GM23248 (cell line): ENCODE measurements around the gene CCDC149. TPM values are rescaled to one million over a fixed set of nuclear protein-coding genes. Genes with fewer than 3 reads are reported as not detected.
A peak's percentile ranks its signal among the peaks of the same experiment; 100 is the strongest.

Source experiments
- DNase-seq: peaks from one replicate; pipeline ENCODE4 v3.0.0-alpha.2; 2015
- H2AFZ ChIP-seq: fragments of 200-600 bp; sonication (generic); 2 replicates; pipeline ENCODE4 v1.6.1; 2016; ENCODE audit warnings: antibody characterized with exemption
- H3F3A ChIP-seq: fragments of 200-600 bp; sonication (generic); 2 replicates; pipeline ENCODE4 v1.6.1; 2016; ENCODE audit warnings: mild to moderate bottlenecking, antibody characterized with exemption, mixed run types; ENCODE audit not compliant: insufficient read depth
- H3K27ac ChIP-seq: fragments of 200-600 bp; sonication (generic); 2 replicates; pipeline ENCODE4 v1.5.1; 2016; ENCODE audit warnings: mild to moderate bottlenecking
- H3K27me3 ChIP-seq: fragments of 200-600 bp; sonication (generic); replicated peaks from 2 replicates; pipeline ENCODE4 v1.6.1; 2016; ENCODE audit warnings: mild to moderate bottlenecking; ENCODE audit not compliant: insufficient read depth
- H3K36me3 ChIP-seq: fragments of 200-600 bp; sonication (generic); 2 replicates; pipeline ENCODE4 v1.6.1; 2016; ENCODE audit warnings: low read depth, mild to moderate bottlenecking
- H3K4me1 ChIP-seq: fragments of 200-600 bp; sonication (generic); 2 replicates; pipeline ENCODE4 v1.6.1; 2016; ENCODE audit warnings: mild to moderate bottlenecking; ENCODE audit not compliant: insufficient read depth
- H3K4me2 ChIP-seq: fragments of 200-600 bp; sonication (generic); one replicate; pipeline ENCODE4 v1.6.1; 2016; ENCODE audit warnings: mild to moderate bottlenecking; ENCODE audit not compliant: unreplicated experiment
- H3K4me3 ChIP-seq: fragments of 200-600 bp; sonication (generic); 2 replicates; pipeline ENCODE4 v1.5.1; 2016; ENCODE audit warnings: mild to moderate bottlenecking
- H3K79me2 ChIP-seq: fragments of 200-600 bp; sonication (generic); 2 replicates; pipeline ENCODE4 v1.6.1; 2016; ENCODE audit warnings: mild to moderate bottlenecking; ENCODE audit not compliant: insufficient read depth
- H3K9ac ChIP-seq: fragments of 200-600 bp; sonication (generic); 2 replicates; pipeline ENCODE4 v1.6.1; 2016; ENCODE audit warnings: mild to moderate bottlenecking
- H3K9me2 ChIP-seq: fragments of 200-600 bp; sonication (generic); 2 replicates; pipeline ENCODE4 v1.6.1; 2016; ENCODE audit warnings: mixed run types, mild to moderate bottlenecking, moderate library complexity; ENCODE audit not compliant: insufficient read depth
- H3K9me3 ChIP-seq: fragments of 200-600 bp; sonication (generic); one replicate; pipeline ENCODE4 v1.6.1; 2017; ENCODE audit warnings: low read depth
- H4K20me1 ChIP-seq: fragments of 200-600 bp; sonication (generic); 2 replicates; pipeline ENCODE4 v1.6.0; 2016; ENCODE audit not compliant: insufficient read depth
- EZH2 ChIP-seq: fragments of 200-600 bp; sonication (generic); IDR thresholded peaks from 2 replicates; pipeline ENCODE4 v1.6.1; 2018; ENCODE audit warnings: antibody characterized with exemption, mild to moderate bottlenecking; ENCODE audit not compliant: insufficient read depth, poor library complexity, severe bottlenecking
- EZH2phosphoT487 ChIP-seq: fragments of 200-600 bp; sonication (generic); IDR thresholded peaks from 2 replicates; pipeline ENCODE4 v1.6.1; 2018; ENCODE audit warnings: antibody characterized with exemption, moderate library complexity, mild to moderate bottlenecking, low read depth; ENCODE audit not compliant: insufficient read depth
- WGBS, 2 experiments: methylation state at CpG; one replicate each; pipeline ENCODE4 v1.1.6; 2015 to 2017; ENCODE audit warnings: low lambda C conversion rate in 2 of 2, low coverage in 1 of 2; ENCODE audit errors: missing lambda C conversion rate in 2 of 2; 5-methylcytosine and 5-hydroxymethylcytosine counted together
- in situ Hi-C: fragments of 300-500 bp; cut with MboI; formaldehyde crosslinking; loops from 2 replicates; pipeline ENCODE4 v1.15.0; 2020
- polyA plus RNA-seq: library from polyadenylated mRNA; unstranded; fragments of >200 nt; fragmentation: Nextera tagmentation; extraction: Ambion mirVana; gene quantifications from 2 replicates; pipeline ENCODE4 v1.2.1, GENCODE V29; 2016
- total RNA-seq: library from RNA; depleted of rRNA; stranded (reverse); fragments of >200 nt; shearing (Covaris generic); gene quantifications from 2 replicates; pipeline ENCODE4 v1.2.3, GENCODE V29; 2014

Gene CCDC149
- total and polyA plus RNA-seq, 2 experiments from 2014 or later = 6.1 to 9.7 TPM

GRCh38 chr4:24928708-24929107 lies 15.9 kb upstream of the CCDC149 start:
- H4K20me1 ChIP-seq = no peaks in the 10 kb centered on the region
- H3K27me3 ChIP-seq = peaks cover 12% of the 10 kb centered on the region
- TF ChIP-seq EZH2phosphoT487 (no peak), EZH2 (no peak)
- H3K9ac ChIP-seq = no peak overlapping the region
- H3K36me3 ChIP-seq = no peaks in the 10 kb centered on the region
- no peak overlapping the region for H3K27ac ChIP-seq
- H3K4me2 ChIP-seq = no peak overlapping the region
- H3K9me2 ChIP-seq = no peaks in the 10 kb centered on the region
- H2AFZ ChIP-seq = no peak overlapping the region
- WGBS, 2 experiments = 45 to 64% methylated on average over 2 of the region's 2 CpGs
- no peaks in the 10 kb centered on the region for H3K9me3 ChIP-seq
- H3K4me1 ChIP-seq = peaks cover 9% of the 10 kb centered on the region
- DNase-seq = no peak
- H3K79me2 ChIP-seq = no peaks in the 10 kb centered on the region
- H3F3A ChIP-seq = peaks cover 16% of the 10 kb centered on the region
- no peak overlapping the region for H3K4me3 ChIP-seq
- in situ Hi-C loops = no loop called here

- no peak overlapping the region for H3K4me2 ChIP-seq
- H3K4me3 ChIP-seq = no peak overlapping the region
- peaks cover 25% of the 10 kb centered on the region for H3F3A ChIP-seq
- H3K36me3 ChIP-seq = no peaks in the 10 kb centered on the region
- WGBS, 2 experiments = 25 to 33% methylated on average over 4 of the region's 4 CpGs
- no peak for DNase-seq
- H4K20me1 ChIP-seq = no peaks in the 10 kb centered on the region
- no peak overlapping the region for H2AFZ ChIP-seq
- peaks cover 12% of the 10 kb centered on the region for H3K27me3 ChIP-seq
- H3K9ac ChIP-seq = no peak overlapping the region
- H3K79me2 ChIP-seq = no peaks in the 10 kb centered on the region
- no peak overlapping the region for H3K27ac ChIP-seq
- no peak for TF ChIP-seq EZH2phosphoT487
- TF ChIP-seq EZH2 = no peak
- H3K4me1 ChIP-seq = peaks cover 24% of the 10 kb centered on the region
- in situ Hi-C loops = no loop called here
- no peaks in the 10 kb centered on the region for H3K9me3 ChIP-seq
- H3K9me2 ChIP-seq = no peaks in the 10 kb centered on the region
Observed at GRCh38 chr4:24927049-24927448, 14.2 kb upstream of the CCDC149 start.

GRCh38 chr4:24924309-24924781 lies 11.5 kb upstream of the CCDC149 start:
- Histone ChIP-seq H2AFZ (no peak overlapping the region), H3K27ac (peak overlapping the region; percentile 84), H3K4me3 (no peak overlapping the region), H3K4me1 (peaks cover 28% of the 10 kb centered on the region), H3K4me2 (peak overlapping the region; percentile 20), H3K79me2 (no peaks in the 10 kb centered on the region), H3F3A (peaks cover 25% of the 10 kb centered on the region), H3K36me3 (no peaks in the 10 kb centered on the region), H3K9ac (no peak overlapping the region), H3K9me2 (no peaks in the 10 kb centered on the region), H3K27me3 (peaks cover 12% of the 10 kb centered on the region), H3K9me3 (no peaks in the 10 kb centered on the region), H4K20me1 (no peaks in the 10 kb centered on the region)
- peak; percentile 100 for DNase-seq
- TF ChIP-seq EZH2phosphoT487 = peak; percentile 90
- TF ChIP-seq EZH2 = no peak
- WGBS, 2 experiments = 0 to 4% methylated on average over 3 of the region's 3 CpGs
- in situ Hi-C loops = no loop called here

- in situ Hi-C loops = no loop called here
- 21 to 53% methylated on average over 1 of the region's 1 CpG for WGBS, 2 experiments
- peak overlapping the region; percentile 20 for H3K4me2 ChIP-seq
Observed at GRCh38 chr4:24923550-24923949, 10.7 kb upstream of the CCDC149 start.

GRCh38 chr4:24923002-24923401 lies 10.2 kb upstream of the CCDC149 start:
- Histone ChIP-seq H3K9me2 (no peaks in the 10 kb centered on the region), H3K4me3 (no peak overlapping the region), H3F3A (peaks cover 25% of the 10 kb centered on the region), H3K4me2 (no peak overlapping the region), H3K9ac (no peak overlapping the region), H3K27me3 (peaks cover 5% of the 10 kb centered on the region), H3K9me3 (no peaks in the 10 kb centered on the region), H3K79me2 (no peaks in the 10 kb centered on the region), H3K4me1 (peaks cover 28% of the 10 kb centered on the region), H3K27ac (no peak overlapping the region), H2AFZ (no peak overlapping the region), H3K36me3 (no peaks in the 10 kb centered on the region), H4K20me1 (no peaks in the 10 kb centered on the region)
- in situ Hi-C loops = no loop called here
- DNase-seq = no peak
- no peak for TF ChIP-seq EZH2
- TF ChIP-seq EZH2phosphoT487 = no peak
- 95 to 98% methylated on average over 2 of the region's 2 CpGs for WGBS, 2 experiments

More at GRCh38 chr4:24923550-24923949, 10.7 kb upstream of the CCDC149 start:
- Histone ChIP-seq H3K9me3 (no peaks in the 10 kb centered on the region), H3K4me1 (peaks cover 28% of the 10 kb centered on the region), H3F3A (peaks cover 25% of the 10 kb centered on the region), H3K4me3 (no peak overlapping the region), H3K9ac (no peak overlapping the region), H2AFZ (no peak overlapping the region), H3K36me3 (no peaks in the 10 kb centered on the region), H4K20me1 (no peaks in the 10 kb centered on the region), H3K27ac (peak overlapping the region; percentile 84), H3K27me3 (peaks cover 11% of the 10 kb centered on the region), H3K9me2 (no peaks in the 10 kb centered on the region), H3K79me2 (no peaks in the 10 kb centered on the region)
- no peak for DNase-seq
- no peak for TF ChIP-seq EZH2phosphoT487
- no peak for TF ChIP-seq EZH2
